H1 (cell line): ENCODE measurements around the gene C2CD4B. TPM values are rescaled to one million over a fixed set of nuclear protein-coding genes. Genes with fewer than 3 reads are reported as not detected.

Experiments used
- CTCF ChIA-PET: fragments of 300-600 bp; sonication (Branson Sonifier 250); formaldehyde crosslinking; loops from one replicate; lab custom pipeline; 2021; ENCODE audit not compliant: partially characterized antibody; lab: Charles Lee
- POLR2A ChIA-PET: fragments of 300-600 bp; sonication (Branson Sonifier 250); formaldehyde crosslinking; loops from one replicate; lab custom pipeline; 2021; ENCODE audit warnings: inconsistent platforms; ENCODE audit not compliant: partially characterized antibody; lab: Charles Lee
- DNase-seq, 2 experiments: peaks; one replicate each; pipeline versions ENCODE4 v3.0.0 to v3.0.0-alpha.2; 2010 to 2022; ENCODE audit warnings: low spot score in 2 of 2, low read depth in 1 of 2, mixed read lengths in 1 of 2
- FAIRE-seq: peaks from 2 replicates; lab custom pipeline; 2011; peaks lifted over from hg19 to GRCh38; lab: Jason Lieb, UNC
- H2AFZ ChIP-seq: 2 replicates; pipeline ENCODE4 v1.8.1; 2012; ENCODE audit warnings: low read length, inconsistent platforms
- H2AK5ac ChIP-seq: 2 replicates; pipeline ENCODE4 v1.6.1; 2013; ENCODE audit warnings: low read depth, low read length
- H2BK120ac ChIP-seq: replicated peaks from 2 replicates; pipeline ENCODE3; 2013; ENCODE audit warnings: low read depth, low read length, inconsistent platforms
- H2BK12ac ChIP-seq: 2 replicates; pipeline ENCODE4 v1.6.1; 2013; ENCODE audit warnings: low read depth, low read length
- H2BK15ac ChIP-seq: 2 replicates; pipeline ENCODE4 v1.6.1; 2013; ENCODE audit warnings: low read length
- H2BK20ac ChIP-seq: 2 replicates; pipeline ENCODE4 v1.6.1; 2013; ENCODE audit warnings: low read length
- H2BK5ac ChIP-seq: 2 replicates; pipeline ENCODE4 v1.6.1; 2013; ENCODE audit warnings: low read depth, low read length
- H3K14ac ChIP-seq: 2 replicates; pipeline ENCODE4 v1.6.1; 2013; ENCODE audit warnings: inconsistent platforms; ENCODE audit not compliant: insufficient read length
- H3K18ac ChIP-seq: 2 replicates; pipeline ENCODE4 v1.6.1; 2013; ENCODE audit warnings: low read length; ENCODE audit errors: extremely low read depth
- H3K23ac ChIP-seq: 2 replicates; pipeline ENCODE4 v1.6.1; 2013; ENCODE audit warnings: inconsistent platforms; ENCODE audit not compliant: insufficient read length
- H3K23me2 ChIP-seq: 2 replicates; pipeline ENCODE4 v1.6.1; 2013; ENCODE audit warnings: low read depth, low read length
- H3K27ac ChIP-seq: 2 replicates; pipeline ENCODE4 v1.6.1; 2011; ENCODE audit warnings: low read depth, low read length, inconsistent platforms
- H3K27me3 ChIP-seq, 4 experiments: replicated peaks in 1 of 4; 1 replicate in 1 of 4; 2 replicates in 3 of 4; pipeline versions ENCODE4 v1.6.1 to v1.8.1; 2011 to 2013; ENCODE audit warnings: low read length in 3 of 4, mild to moderate bottlenecking in 3 of 4, inconsistent platforms in 2 of 4, mixed read lengths in 2 of 4, moderate library complexity in 1 of 4; ENCODE audit not compliant: control insufficient read depth in 3 of 4, insufficient read depth in 3 of 4; ENCODE audit errors: extremely low read depth in 1 of 4
- H3K36me3 ChIP-seq, 4 experiments: 2 replicates each; pipeline versions ENCODE4 v1.6.1 to v1.8.1; 2011 to 2013; ENCODE audit warnings: mild to moderate bottlenecking in 4 of 4, low read length in 3 of 4, moderate library complexity in 2 of 4, control low read depth in 1 of 4, inconsistent platforms in 1 of 4; ENCODE audit not compliant: insufficient read depth in 4 of 4, control insufficient read depth in 2 of 4
- H3K4ac ChIP-seq: replicated peaks from 2 replicates; pipeline ENCODE3; 2013; ENCODE audit warnings: low read length, low read depth, mixed read lengths, inconsistent platforms; ENCODE audit not compliant: insufficient read length
- H3K4me1 ChIP-seq, 4 experiments: replicated peaks in 1 of 4; 1 replicate in 1 of 4; 2 replicates in 3 of 4; pipeline versions ENCODE4 v1.6.1 to v1.8.1; 2011 to 2013; ENCODE audit warnings: low read length in 3 of 4, inconsistent platforms in 2 of 4, mixed read lengths in 1 of 4; ENCODE audit not compliant: insufficient read depth in 4 of 4, control insufficient read depth in 3 of 4
- H3K4me2 ChIP-seq, 2 experiments: 2 replicates each; pipeline versions ENCODE4 v1.6.1 to v1.8.1; 2011 to 2013; ENCODE audit warnings: low read depth in 2 of 2, low read length in 2 of 2, control low read depth in 1 of 2, inconsistent platforms in 1 of 2, mild to moderate bottlenecking in 1 of 2; ENCODE audit not compliant: insufficient read depth in 1 of 2
- H3K4me3 ChIP-seq, 4 experiments: fragments of 200-600, 300-600 bp in 1 of 4; sonication (generic), shearing (Covaris generic), sonication (Bioruptor Twin) in 1 of 4; 2 replicates each; pipeline versions ENCODE4 v1.5.1 to v1.8.1; 2011 to 2016; ENCODE audit warnings: low read length in 4 of 4, low read depth in 3 of 4, control low read depth in 2 of 4, inconsistent platforms in 2 of 4, mild to moderate bottlenecking in 2 of 4, mixed read lengths in 1 of 4, moderate library complexity in 1 of 4; ENCODE audit not compliant: insufficient read depth in 2 of 4; ENCODE audit errors: extremely low read depth in 1 of 4
- H3K56ac ChIP-seq: replicated peaks from 2 replicates; pipeline ENCODE3; 2013; ENCODE audit warnings: low read depth, mild to moderate bottlenecking, mixed read lengths, low read length, inconsistent platforms; ENCODE audit not compliant: insufficient read length
- H3K79me1 ChIP-seq: 2 replicates; pipeline ENCODE4 v1.6.1; 2013; ENCODE audit warnings: low read depth, low read length, control low read depth
- H3K79me2 ChIP-seq, 2 experiments: 2 replicates each; pipeline versions ENCODE4 v1.6.1 to v1.8.1; 2012 to 2013; ENCODE audit warnings: low read length in 2 of 2, mild to moderate bottlenecking in 2 of 2, inconsistent platforms in 1 of 2; ENCODE audit not compliant: insufficient read depth in 2 of 2, control insufficient read depth in 1 of 2
- H3K9ac ChIP-seq, 4 experiments: replicated peaks in 1 of 4; 1 replicate in 1 of 4; 2 replicates in 3 of 4; pipeline versions ENCODE4 v1.6.1 to v1.8.1; 2011 to 2013; ENCODE audit warnings: low read depth in 3 of 4, low read length in 3 of 4, control low read depth in 2 of 4, mild to moderate bottlenecking in 2 of 4, moderate library complexity in 2 of 4, inconsistent platforms in 1 of 4; ENCODE audit errors: extremely low read depth in 1 of 4
- H3K9me3 ChIP-seq, 2 experiments: 2 replicates each; pipeline versions ENCODE4 v1.6.1 to v1.8.1; 2012 to 2013; ENCODE audit warnings: mild to moderate bottlenecking in 2 of 2, moderate library complexity in 2 of 2, control low read depth in 1 of 2, inconsistent platforms in 1 of 2, low read depth in 1 of 2, low read length in 1 of 2, mixed read lengths in 1 of 2; ENCODE audit not compliant: insufficient read depth in 2 of 2
- H4K20me1 ChIP-seq, 2 experiments: replicated peaks in 1 of 2; 2 replicates each; pipeline versions ENCODE3 to v1.8.1; 2011 to 2013; ENCODE audit warnings: inconsistent platforms in 2 of 2, low read length in 2 of 2, mild to moderate bottlenecking in 1 of 2; ENCODE audit not compliant: insufficient read depth in 2 of 2, control insufficient read depth in 1 of 2
- H4K5ac ChIP-seq: 2 replicates; pipeline ENCODE4 v1.6.1; 2013; ENCODE audit warnings: low read length, low read depth, mixed read lengths, inconsistent platforms; ENCODE audit not compliant: insufficient read length
- H4K8ac ChIP-seq: 2 replicates; pipeline ENCODE4 v1.8.0; 2013; ENCODE audit warnings: mild to moderate bottlenecking, moderate library complexity, low read length, inconsistent platforms; ENCODE audit not compliant: insufficient read depth; ENCODE audit errors: extremely low read depth
- H4K91ac ChIP-seq: replicated peaks from 2 replicates; pipeline ENCODE3; 2013; ENCODE audit warnings: low read length, mixed read lengths, inconsistent platforms; ENCODE audit not compliant: insufficient read length
- ASH2L ChIP-seq: fragments of 200-600, 300-600 bp; sonication (generic); IDR thresholded peaks from one replicate; pipeline ENCODE4 v1.7.1; 2017; ENCODE audit warnings: low read length
- CBX5 ChIP-seq: fragments of 300-800, 300-1000 bp; sonication (generic); IDR thresholded peaks from 2 replicates; pipeline ENCODE4 v1.7.1; 2016; ENCODE audit warnings: antibody characterized with exemption, low read length, low read depth
- EP300 ChIP-seq, 2 experiments: IDR thresholded peaks; 1 replicate in 1 of 2; 2 replicates in 1 of 2; pipeline ENCODE4 v1.6.1; 2011 to 2012; ENCODE audit warnings: low read depth in 2 of 2, low read length in 2 of 2, mild to moderate bottlenecking in 2 of 2, borderline replicate concordance in 1 of 2, inconsistent platforms in 1 of 2, moderate library complexity in 1 of 2
- FOSL1 ChIP-seq: IDR thresholded peaks from 2 replicates; pipeline ENCODE4 v1.6.1; 2011; ENCODE audit warnings: mild to moderate bottlenecking, low read depth, low read length, moderate library complexity; ENCODE audit not compliant: insufficient read depth
- SAP30 ChIP-seq: fragments of 300-600 bp; sonication (generic); IDR thresholded peaks from 2 replicates; pipeline ENCODE4 v1.7.1; 2012; ENCODE audit warnings: low read length, moderate library complexity, mild to moderate bottlenecking, inconsistent platforms; ENCODE audit not compliant: insufficient read depth, insufficient replicate concordance
- TBP ChIP-seq: IDR thresholded peaks from 2 replicates; pipeline ENCODE4 v1.6.1; 2011; ENCODE audit warnings: low read depth, low read length, improper control_type of control experiment
- WGBS, 2 experiments: shearing (Covaris generic) in 1 of 2; methylation state at CpG; one replicate each; pipeline versions ENCODE4 v1.1.6 to v1.1.7; 2013 to 2015; ENCODE audit warnings: low lambda C conversion rate in 2 of 2, mixed read lengths in 2 of 2, inconsistent platforms in 1 of 2, low coverage in 1 of 2, missing lambda C conversion rate in 1 of 2; ENCODE audit not compliant: insufficient replicate concordance in 2 of 2, insufficient coverage in 1 of 2, insufficient read length in 1 of 2; ENCODE audit errors: extremely low coverage in 1 of 2, missing lambda C conversion rate in 1 of 2; 5-methylcytosine and 5-hydroxymethylcytosine counted together
- polyA plus RNA-seq, 7 experiments: library from polyadenylated mRNA; depleted of rRNA in 3 of 7; stranded (reverse) in 5 of 7; unstranded in 2 of 7; fragments of >200 nt in 5 of 7; fragments of 200-250 nt in 2 of 7; gene quantifications; 1 replicate in 5 of 7; 2 replicates in 1 of 7; 4 replicates in 1 of 7; pipeline versions ENCODE4 v1.2.1 to v1.2.3, GENCODE V29; 2011 to 2013; ENCODE audit warnings: missing spikeins in 2 of 7, mixed read lengths in 2 of 7
- total RNA-seq: library from RNA; stranded (reverse); fragmentation: NEBNext Ultra II Directional; extraction: Animal tissue kit (Norgen Biotek cat#: 25700); gene quantifications from 2 replicates; pipeline ENCODE4 v1.2.1, GENCODE V29; 2021
- TF ChIP-seq, protein P1 (sequence below): IDR thresholded peaks from 2 replicates; pipeline ENCODE4 v1.6.1; 2012; ENCODE audit warnings: low read length, inconsistent platforms
- TF ChIP-seq, protein P2 (sequence below), 3 experiments: IDR thresholded peaks; 1 replicate in 2 of 3; 2 replicates in 1 of 3; pipeline versions ENCODE4 v1.5.1 to v1.6.1; 2011; ENCODE audit warnings: low read length in 3 of 3, mild to moderate bottlenecking in 3 of 3, inconsistent platforms in 2 of 3, low read depth in 1 of 3, moderate library complexity in 1 of 3; ENCODE audit not compliant: insufficient read depth in 1 of 3; ENCODE audit errors: control extremely low read depth in 1 of 3

C2CD4B gene
- total and polyA plus RNA-seq, 2 of the 8 experiments (the other 6 are each of a cell fraction or from before 2014, with no cell fraction given), result 0.12 to 0.73 TPM

DNA sequence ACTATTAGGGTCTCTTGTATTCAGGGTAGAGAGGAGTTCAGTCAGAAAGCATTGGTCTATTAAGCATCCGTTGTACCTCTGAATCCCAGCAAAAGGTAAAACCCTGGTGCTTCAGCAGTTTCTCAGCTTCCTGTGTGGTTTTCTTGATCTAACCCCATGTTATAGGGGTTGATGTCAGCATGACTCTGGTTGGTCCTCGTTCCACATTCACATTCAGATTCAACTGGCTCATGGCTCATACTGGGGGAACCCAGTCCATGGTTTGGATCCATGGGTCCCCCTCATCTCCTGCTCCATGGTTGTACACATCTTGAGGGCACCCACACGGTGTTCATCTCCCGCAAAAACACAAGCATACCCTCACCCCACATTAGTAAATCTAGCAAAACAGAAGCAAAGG lies 47.7 kb upstream of the C2CD4B start:
- H3K27ac ChIP-seq, result no peak overlapping the region
- H3K4me3 ChIP-seq, result no peak overlapping the region
- ChIA-PET CTCF (interaction anchor here (0.5 to 1.5 kb wide), 2 partner anchors 11 to 233 kb away, joined by 3 to 4 read pairs; no protein-coding TSS in a partner anchor), POLR2A (no interaction called here)
- FAIRE-seq, result no peak
- H3K36me3 ChIP-seq, result peaks cover 0 to 4% (median 0%) of the 10 kb centered on the region in 4 experiments; a peak in 1 of 8 replicates
- H3K9me3 ChIP-seq, result peaks cover 26 to 33% of the 10 kb centered on the region in 2 experiments
- no peak overlapping the region for H4K91ac ChIP-seq
- no peaks in the 10 kb centered on the region for H3K27me3 ChIP-seq
- H3K23ac ChIP-seq, result no peak overlapping the region
- WGBS, 2 experiments, result 93% methylated on average over 4 of the region's 4 CpGs; no CpG with 5 or more reads in 1 of the 2 experiments
- H3K79me1 ChIP-seq, result no peaks in the 10 kb centered on the region
- DNase-seq, result no peak
- no peak overlapping the region for H3K14ac ChIP-seq
- no peak overlapping the region for H2BK5ac ChIP-seq
- no peak overlapping the region for H3K18ac ChIP-seq
- H3K4me1 ChIP-seq, result peaks cover 0 to 2% (median 0%) of the 10 kb centered on the region in 4 experiments; a peak in 2 of 7 replicates
- H2BK20ac ChIP-seq, result no peak overlapping the region
- no peaks in the 10 kb centered on the region for H3K23me2 ChIP-seq
- no peak overlapping the region for H3K56ac ChIP-seq
- H2AK5ac ChIP-seq, result no peak overlapping the region
- H3K79me2 ChIP-seq, result no peaks in the 10 kb centered on the region
- H4K20me1 ChIP-seq, result no peaks in the 10 kb centered on the region
- H2BK120ac ChIP-seq, result no peak overlapping the region
- no peak overlapping the region for H4K5ac ChIP-seq
- no peak overlapping the region for H3K4me2 ChIP-seq
- no peak overlapping the region for H2BK15ac ChIP-seq
- H2BK12ac ChIP-seq, result no peak overlapping the region
- H3K4ac ChIP-seq, result no peak overlapping the region
- no peak overlapping the region for H3K9ac ChIP-seq
- H4K8ac ChIP-seq, result no peak overlapping the region
- no peak overlapping the region for H2AFZ ChIP-seq
- TF ChIP-seq, protein P1, sequence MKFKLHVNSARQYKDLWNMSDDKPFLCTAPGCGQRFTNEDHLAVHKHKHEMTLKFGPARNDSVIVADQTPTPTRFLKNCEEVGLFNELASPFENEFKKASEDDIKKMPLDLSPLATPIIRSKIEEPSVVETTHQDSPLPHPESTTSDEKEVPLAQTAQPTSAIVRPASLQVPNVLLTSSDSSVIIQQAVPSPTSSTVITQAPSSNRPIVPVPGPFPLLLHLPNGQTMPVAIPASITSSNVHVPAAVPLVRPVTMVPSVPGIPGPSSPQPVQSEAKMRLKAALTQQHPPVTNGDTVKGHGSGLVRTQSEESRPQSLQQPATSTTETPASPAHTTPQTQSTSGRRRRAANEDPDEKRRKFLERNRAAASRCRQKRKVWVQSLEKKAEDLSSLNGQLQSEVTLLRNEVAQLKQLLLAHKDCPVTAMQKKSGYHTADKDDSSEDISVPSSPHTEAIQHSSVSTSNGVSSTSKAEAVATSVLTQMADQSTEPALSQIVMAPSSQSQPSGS, result no peak
- TF ChIP-seq TBP, result no peak
- TF ChIP-seq CBX5, result no peak
- TF ChIP-seq EP300 (IDR thresholded peaks at IDR 0.05; ENCODE audit: borderline replicate concordance in 1 of 2, low read depth in 2 of 2, low read length in 2 of 2), result no peak
- no peak for TF ChIP-seq SAP30
- TF ChIP-seq, protein P2, sequence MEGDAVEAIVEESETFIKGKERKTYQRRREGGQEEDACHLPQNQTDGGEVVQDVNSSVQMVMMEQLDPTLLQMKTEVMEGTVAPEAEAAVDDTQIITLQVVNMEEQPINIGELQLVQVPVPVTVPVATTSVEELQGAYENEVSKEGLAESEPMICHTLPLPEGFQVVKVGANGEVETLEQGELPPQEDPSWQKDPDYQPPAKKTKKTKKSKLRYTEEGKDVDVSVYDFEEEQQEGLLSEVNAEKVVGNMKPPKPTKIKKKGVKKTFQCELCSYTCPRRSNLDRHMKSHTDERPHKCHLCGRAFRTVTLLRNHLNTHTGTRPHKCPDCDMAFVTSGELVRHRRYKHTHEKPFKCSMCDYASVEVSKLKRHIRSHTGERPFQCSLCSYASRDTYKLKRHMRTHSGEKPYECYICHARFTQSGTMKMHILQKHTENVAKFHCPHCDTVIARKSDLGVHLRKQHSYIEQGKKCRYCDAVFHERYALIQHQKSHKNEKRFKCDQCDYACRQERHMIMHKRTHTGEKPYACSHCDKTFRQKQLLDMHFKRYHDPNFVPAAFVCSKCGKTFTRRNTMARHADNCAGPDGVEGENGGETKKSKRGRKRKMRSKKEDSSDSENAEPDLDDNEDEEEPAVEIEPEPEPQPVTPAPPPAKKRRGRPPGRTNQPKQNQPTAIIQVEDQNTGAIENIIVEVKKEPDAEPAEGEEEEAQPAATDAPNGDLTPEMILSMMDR (IDR thresholded peaks at IDR 0.05; ENCODE audit: control extremely low read depth in 1 of 3, insufficient read depth in 1 of 3, low read depth in 1 of 3, low read length in 3 of 3), result no peak
- TF ChIP-seq ASH2L, result no peak
- no peak for TF ChIP-seq FOSL1
